ENCODE data around the gene MYO15B.

Gene MYO15B

GRCh38 chr17:75604034-75604695 is 16.6 kb downstream of the MYO15B start:
- DNase-seq: no peak

GRCh38 chr17:75605790-75606189 is 18.2 kb downstream of the MYO15B start:
- no peak for DNase-seq

GRCh38 chr17:75607086-75607485 is 19.5 kb downstream of the MYO15B start:
- DNase-seq: no peak

- DNase-seq: no peak
These were observed 22.7 kb downstream of the MYO15B start for GRCh38 chr17:75610103-75610984.

GRCh38 chr17:75611851-75612429 is 24.3 kb downstream of the MYO15B start:
- DNase-seq: no peak

- no peak for DNase-seq
These were observed 25.5 kb downstream of the MYO15B start for GRCh38 chr17:75612906-75613626.

GRCh38 chr17:75614006-75614405 is 26.4 kb downstream of the MYO15B start:
- DNase-seq: no peak

GRCh38 chr17:75614556-75615270 is 27.1 kb downstream of the MYO15B start:
- DNase-seq: no peak

- DNase-seq: no peak
These were observed 27.7 kb downstream of the MYO15B start for GRCh38 chr17:75615301-75615700.

GRCh38 chr17:75616521-75617122 is 29.0 kb downstream of the MYO15B start:
- no peak for DNase-seq

- DNase-seq: no peak
These were observed 29.6 kb downstream of the MYO15B start for GRCh38 chr17:75617218-75617617.

GRCh38 chr17:75617675-75618074 is 30.1 kb downstream of the MYO15B start:
- DNase-seq: no peak

GRCh38 chr17:75619506-75620431 is 32.2 kb downstream of the MYO15B start:
- DNase-seq: no peak

GRCh38 chr17:75621489-75621888 is 33.9 kb downstream of the MYO15B start:
- DNase-seq: no peak

GRCh38 chr17:75622076-75622475 is 34.5 kb downstream of the MYO15B start:
- DNase-seq: no peak

- no peak for DNase-seq
These were observed 35.2 kb downstream of the MYO15B start for GRCh38 chr17:75622771-75623273.

GRCh38 chr17:75623386-75623785 is 35.8 kb downstream of the MYO15B start:
- DNase-seq: no peak

- DNase-seq: no peak
These were observed 36.4 kb downstream of the MYO15B start for GRCh38 chr17:75624021-75624420.

- no peak for DNase-seq
These were observed 37.2 kb downstream of the MYO15B start for GRCh38 chr17:75624714-75625345.

All from T-helper 1 cell (primary cell).